H1 (cell line): ENCODE results near the gene DMXL1. TPM values are rescaled to one million over a fixed set of nuclear protein-coding genes. Genes with fewer than 3 reads are reported as not detected.

Experiments
- EZH2 ChIP-seq: fragments of 200-600 bp; sonication (generic); IDR thresholded peaks from 2 replicates; pipeline ENCODE4 v1.7.1; 2012; ENCODE audit warnings: low read depth, mild to moderate bottlenecking, moderate library complexity, low read length, inconsistent platforms; ENCODE audit not compliant: severe bottlenecking
- RXRA ChIP-seq: IDR thresholded peaks from 2 replicates; pipeline ENCODE4 v1.6.1; 2011; ENCODE audit warnings: low read depth, mild to moderate bottlenecking, low read length, moderate library complexity; ENCODE audit not compliant: insufficient read depth
- polyA plus RNA-seq, 7 experiments: library from polyadenylated mRNA; depleted of rRNA in 3 of 7; stranded (reverse) in 5 of 7; unstranded in 2 of 7; fragments of >200 nt in 5 of 7; fragments of 200-250 nt in 2 of 7; gene quantifications; 1 replicate in 5 of 7; 2 replicates in 1 of 7; 4 replicates in 1 of 7; pipeline versions ENCODE4 v1.2.1 to v1.2.3, GENCODE V29; 2011 to 2013; ENCODE audit warnings: missing spikeins in 2 of 7, mixed read lengths in 2 of 7
- total RNA-seq: library from RNA; stranded (reverse); fragmentation: NEBNext Ultra II Directional; extraction: Animal tissue kit (Norgen Biotek cat#: 25700); gene quantifications from 2 replicates; pipeline ENCODE4 v1.2.1, GENCODE V29; 2021

DMXL1 gene
- total and polyA plus RNA-seq, 2 of the 8 experiments (the other 6 are each of a cell fraction or from before 2014, with no cell fraction given): 10.1 to 43.9 TPM

DNA sequence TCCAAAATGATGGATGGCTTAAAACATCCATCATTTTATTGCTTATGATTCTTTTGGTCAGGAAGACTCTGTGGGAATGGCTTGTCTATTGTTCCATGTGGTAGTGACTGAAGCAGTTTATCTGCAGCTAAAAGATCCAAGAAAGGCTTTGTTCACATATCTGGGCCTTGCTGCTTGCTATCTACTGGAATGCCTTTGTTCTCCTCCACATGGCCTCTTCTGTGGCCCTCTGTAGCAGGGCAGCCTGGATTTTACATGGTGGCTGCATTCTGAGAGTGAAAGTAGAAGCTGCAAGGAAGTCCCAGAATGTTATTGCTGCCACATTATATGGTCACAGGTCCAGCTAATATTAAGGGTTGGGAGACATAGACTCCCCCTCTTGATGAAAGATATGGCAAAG lies 35.1 kb downstream of the DMXL1 start (continued):
- TF ChIP-seq RXRA: no peak
- TF ChIP-seq EZH2: no peak
